Measurements from ENCODE around the gene CA10. TPM values are rescaled to one million over a fixed set of nuclear protein-coding genes. Genes with fewer than 3 reads are reported as not detected.

The CA10 gene
- total and polyA plus RNA-seq, 8 donors, result 1.3 TPM; not detected in 7

GRCh38 chr17:52120465-52120864 lies 38.0 kb downstream of the CA10 start:
- peaks cover 0 to 17% (median 11%) of the 10 kb centered on the region in 4 donors for H3K9me3 ChIP-seq
- 64 to 100% (median 87%) methylated on average over 2 of the region's 2 CpGs for WGBS, 5 donors
- DNase-seq, result no peak
- H3K27ac ChIP-seq, result no peak overlapping the region
- no peak overlapping the region for H3K4me3 ChIP-seq
- TF ChIP-seq, protein P1, sequence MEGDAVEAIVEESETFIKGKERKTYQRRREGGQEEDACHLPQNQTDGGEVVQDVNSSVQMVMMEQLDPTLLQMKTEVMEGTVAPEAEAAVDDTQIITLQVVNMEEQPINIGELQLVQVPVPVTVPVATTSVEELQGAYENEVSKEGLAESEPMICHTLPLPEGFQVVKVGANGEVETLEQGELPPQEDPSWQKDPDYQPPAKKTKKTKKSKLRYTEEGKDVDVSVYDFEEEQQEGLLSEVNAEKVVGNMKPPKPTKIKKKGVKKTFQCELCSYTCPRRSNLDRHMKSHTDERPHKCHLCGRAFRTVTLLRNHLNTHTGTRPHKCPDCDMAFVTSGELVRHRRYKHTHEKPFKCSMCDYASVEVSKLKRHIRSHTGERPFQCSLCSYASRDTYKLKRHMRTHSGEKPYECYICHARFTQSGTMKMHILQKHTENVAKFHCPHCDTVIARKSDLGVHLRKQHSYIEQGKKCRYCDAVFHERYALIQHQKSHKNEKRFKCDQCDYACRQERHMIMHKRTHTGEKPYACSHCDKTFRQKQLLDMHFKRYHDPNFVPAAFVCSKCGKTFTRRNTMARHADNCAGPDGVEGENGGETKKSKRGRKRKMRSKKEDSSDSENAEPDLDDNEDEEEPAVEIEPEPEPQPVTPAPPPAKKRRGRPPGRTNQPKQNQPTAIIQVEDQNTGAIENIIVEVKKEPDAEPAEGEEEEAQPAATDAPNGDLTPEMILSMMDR (IDR thresholded peaks at IDR 0.05), result no peak
- TF ChIP-seq EP300 (IDR thresholded peaks at IDR 0.05) (no peak), POLR2AphosphoS5 (IDR thresholded peaks at IDR 0.05) (no peak), POLR2A (IDR thresholded peaks at IDR 0.05) (no peak)
- intact Hi-C loops (cut with DNase I; ENCODE audit: low total_unique reads), result no loop called here
- H3K36me3 ChIP-seq, result no peaks in the 10 kb centered on the region
- no peaks in the 10 kb centered on the region for H3K27me3 ChIP-seq
- H3K4me1 ChIP-seq, result no peaks in the 10 kb centered on the region

DNA sequence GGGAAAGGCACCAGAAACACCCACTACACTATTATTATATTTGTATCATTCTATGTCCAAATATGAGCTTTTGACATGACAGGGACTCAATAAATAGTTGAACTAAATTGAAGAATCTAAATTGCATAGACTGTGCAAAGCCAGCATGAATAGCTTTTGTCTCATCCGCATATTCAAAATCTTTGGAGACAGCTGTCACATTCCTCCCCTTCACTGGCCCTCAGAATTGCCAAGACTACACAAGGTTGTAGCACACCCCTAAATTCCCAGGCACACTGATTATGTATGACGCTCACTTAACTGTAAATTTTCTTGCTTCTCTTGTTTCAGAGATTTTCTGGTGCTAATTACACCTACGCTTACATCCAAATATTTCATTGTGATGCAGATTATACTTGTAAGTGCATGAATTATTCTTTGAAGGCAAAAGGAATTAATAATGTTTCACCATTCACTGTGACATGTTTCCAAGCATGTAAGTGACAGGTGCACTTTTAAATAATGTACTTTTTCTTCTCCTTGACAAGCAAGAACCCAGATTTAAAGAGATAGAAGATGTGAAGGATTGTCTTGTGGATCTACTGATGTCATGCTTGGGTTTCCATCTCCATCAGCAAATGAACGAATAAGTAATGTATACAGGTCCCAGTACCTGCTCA lies 47.5 kb downstream of the CA10 start:
- Histone ChIP-seq H3K36me3 (no peaks in the 10 kb centered on the region), H3K9me3 (peaks cover 0 to 14% (median 5%) of the 10 kb centered on the region in 4 donors), H3K27ac (no peak overlapping the region), H3K4me1 (no peaks in the 10 kb centered on the region), H3K4me3 (no peak overlapping the region), H3K27me3 (no peaks in the 10 kb centered on the region)
- intact Hi-C loops (cut with DNase I; ENCODE audit: low total_unique reads), result no loop called here
- TF ChIP-seq, protein P1 (IDR thresholded peaks at IDR 0.05), result no peak
- TF ChIP-seq POLR2A (IDR thresholded peaks at IDR 0.05) (no peak), POLR2AphosphoS5 (IDR thresholded peaks at IDR 0.05) (no peak), EP300 (IDR thresholded peaks at IDR 0.05) (no peak)
- DNase-seq, result no peak
- WGBS, 5 donors, result 64 to 82% (median 76%) methylated on average over 4 of the region's 4 CpGs

GRCh38 chr17:52106638-52107261 lies 51.8 kb downstream of the CA10 start:
- TF ChIP-seq POLR2A (IDR thresholded peaks at IDR 0.05), result no peak
- TF ChIP-seq, protein P1 (IDR thresholded peaks at IDR 0.05), result peak in 5 of 7 experiments; percentile 49 to 70 (median 61)
- Histone ChIP-seq H3K27me3 (no peaks in the 10 kb centered on the region), H3K4me1 (no peaks in the 10 kb centered on the region), H3K4me3 (no peak overlapping the region), H3K9me3 (no peaks in the 10 kb centered on the region), H3K27ac (no peak overlapping the region), H3K36me3 (no peaks in the 10 kb centered on the region)
- peak; percentile 50 to 75 for DNase-seq
- intact Hi-C loops (cut with DNase I; ENCODE audit: low total_unique reads), result no loop called here
- 39 to 47% (median 45%) methylated on average over 7 of the region's 7 CpGs for WGBS, 5 donors

GRCh38 chr17:52106072-52106471 lies 52.4 kb downstream of the CA10 start:
- no peaks in the 10 kb centered on the region for H3K9me3 ChIP-seq
- no peak for TF ChIP-seq POLR2A (IDR thresholded peaks at IDR 0.05)
- TF ChIP-seq, protein P1 (IDR thresholded peaks at IDR 0.05), result no peak
- TF ChIP-seq EP300 (IDR thresholded peaks at IDR 0.05), result no peak
- no peak for TF ChIP-seq POLR2AphosphoS5 (IDR thresholded peaks at IDR 0.05)
- intact Hi-C loops (cut with DNase I; ENCODE audit: low total_unique reads), result no loop called here
- H3K27ac ChIP-seq, result no peak overlapping the region
- H3K36me3 ChIP-seq, result no peaks in the 10 kb centered on the region
- H3K27me3 ChIP-seq, result no peaks in the 10 kb centered on the region
- peak in 1 of 2 donors; percentile 21 for DNase-seq
- WGBS, 5 donors, result 69 to 80% (median 75%) methylated on average over 8 of the region's 8 CpGs
- no peaks in the 10 kb centered on the region for H3K4me1 ChIP-seq
- no peak overlapping the region for H3K4me3 ChIP-seq
